HEK293T (cell line): ENCODE data around the gene ARID2.
A peak's percentile ranks its signal among the peaks of the same experiment; 100 is the strongest.

Experiments
- CTCF ChIA-PET: fragments of 350-600 bp; formaldehyde crosslinking; extraction: SDS; loops from one replicate; lab custom pipeline; 2021; ENCODE audit warnings: antibody characterized with exemption, inconsistent platforms; lab: Yijun Ruan, JAX
- POLR2A ChIA-PET: fragments of 350-600 bp; formaldehyde crosslinking; extraction: SDS; loops from one replicate; lab custom pipeline; 2020; ENCODE audit warnings: antibody characterized with exemption, inconsistent platforms; lab: Yijun Ruan, JAX
- DNase-seq: peaks from one replicate; pipeline ENCODE4 v3.0.0; 2012; ENCODE audit warnings: mixed read lengths; ENCODE audit errors: extremely low spot score
- ARNT ChIP-seq: fragments of 450-650 bp; IDR thresholded peaks from 2 replicates; pipeline ENCODE4 v1.6.1; 2017; ENCODE audit warnings: mild to moderate bottlenecking
- BHLHE40 ChIP-seq: fragments of 450-650 bp; IDR thresholded peaks from 2 replicates; pipeline ENCODE4 v1.6.1; 2016; ENCODE audit warnings: mild to moderate bottlenecking, moderate library complexity, borderline replicate concordance
- CTBP1 ChIP-seq: fragments of 450-650 bp; IDR thresholded peaks from 2 replicates; pipeline ENCODE4 v1.6.1; 2016; ENCODE audit warnings: borderline replicate concordance
- ELF4 ChIP-seq: fragments of 450-650 bp; IDR thresholded peaks from 2 replicates; pipeline ENCODE4 v1.6.1; 2017; ENCODE audit warnings: antibody characterized with exemption
- FOXA1 ChIP-seq: fragments of 450-650 bp; IDR thresholded peaks from 2 replicates; pipeline ENCODE4 v1.6.1; 2016; ENCODE audit warnings: mild to moderate bottlenecking
- FOXK2 ChIP-seq: fragments of 450-650 bp; IDR thresholded peaks from 2 replicates; pipeline ENCODE4 v1.6.1; 2016; ENCODE audit warnings: mild to moderate bottlenecking
- FOXM1 ChIP-seq: fragments of 450-650 bp; IDR thresholded peaks from 2 replicates; pipeline ENCODE4 v1.6.1; 2017; ENCODE audit warnings: mild to moderate bottlenecking, borderline replicate concordance
- HDGF ChIP-seq: fragments of 450-650 bp; IDR thresholded peaks from 2 replicates; pipeline ENCODE4 v1.6.1; 2017; ENCODE audit warnings: antibody characterized with exemption, borderline replicate concordance
- L3MBTL2 ChIP-seq: fragments of 450-650 bp; conservative IDR thresholded peaks from 2 replicates; pipeline ENCODE4 v1.6.1; 2016; ENCODE audit warnings: mild to moderate bottlenecking
- LEF1 ChIP-seq: fragments of 450-650 bp; IDR thresholded peaks from 2 replicates; pipeline ENCODE4 v1.6.1; 2017; ENCODE audit warnings: mild to moderate bottlenecking, borderline replicate concordance
- NFRKB ChIP-seq: fragments of 450-650 bp; IDR thresholded peaks from 2 replicates; pipeline ENCODE4 v1.6.1; 2016; ENCODE audit warnings: mild to moderate bottlenecking, moderate library complexity
- PKNOX1 ChIP-seq: fragments of 450-650 bp; IDR thresholded peaks from 2 replicates; pipeline ENCODE4 v1.6.1; 2016
- SP1 ChIP-seq: fragments of 450-650 bp; IDR thresholded peaks from 2 replicates; pipeline ENCODE4 v1.6.1; 2017
- SUZ12 ChIP-seq: fragments of 450-650 bp; IDR thresholded peaks from 2 replicates; pipeline ENCODE4 v1.6.1; 2016; ENCODE audit warnings: mild to moderate bottlenecking
- TARDBP ChIP-seq: fragments of 450-650 bp; IDR thresholded peaks from 2 replicates; pipeline ENCODE4 v1.6.1; 2016
- ZNF384 ChIP-seq: fragments of 450-650 bp; IDR thresholded peaks from 2 replicates; pipeline ENCODE4 v1.6.1; 2016

Gene ARID2

GRCh38 chr12:45721369-45721768 lies 8.1 kb upstream of the ARID2 start:
- CTCF ChIA-PET: interaction anchor here (2.0 kb wide), 1 partner anchor 178 kb away, joined by 6 read pairs; no protein-coding TSS in a partner anchor
- POLR2A ChIA-PET: no interaction called here
- DNase-seq: no peak
- TF ChIP-seq ARNT (no peak), ZNF384 (no peak), BHLHE40 (no peak), NFRKB (no peak), FOXK2 (no peak), HDGF (no peak), ELF4 (no peak), FOXA1 (no peak), CTBP1 (no peak), L3MBTL2 (no peak), SUZ12 (no peak), LEF1 (no peak), SP1 (no peak), PKNOX1 (no peak), FOXM1 (no peak), TARDBP (no peak)

GRCh38 chr12:45721954-45722353 lies 7.6 kb upstream of the ARID2 start:
- no peak for DNase-seq
- TF ChIP-seq ARNT (no peak), TARDBP (no peak), ELF4 (no peak), BHLHE40 (no peak), L3MBTL2 (no peak), CTBP1 (no peak), FOXA1 (no peak), FOXM1 (no peak), LEF1 (no peak), ZNF384 (no peak), NFRKB (no peak), FOXK2 (no peak), SUZ12 (no peak), PKNOX1 (no peak), SP1 (no peak), HDGF (no peak)
- CTCF ChIA-PET: no interaction called here

GRCh38 chr12:45725631-45726602 lies 3.6 kb upstream of the ARID2 start:
- TF ChIP-seq HDGF (no peak), CTBP1 (peak; percentile 59; the same call in 1 of the 2 replicates), L3MBTL2 (peak; percentile 32; the same call in 1 of the 2 replicates), PKNOX1 (peak; percentile 63), ARNT (0 out of 2 replicates have a peak, but pooled peaks have one; percentile 12), FOXM1 (no peak), LEF1 (no peak)
- ChIA-PET CTCF (interaction anchor here (1.6 kb wide), 1 partner anchor 182 kb away, joined by 4 read pairs; no protein-coding TSS in a partner anchor), POLR2A (interaction anchor here (0.9 to 2.9 kb wide), 4 partner anchors 9 to 265 kb away, joined by 3 to 12 read pairs (median 6); partner anchors contain the start of gene SCAF11)
- peak; percentile 18 for DNase-seq

More at GRCh38 chr12:45721954-45722353, 7.6 kb upstream of the ARID2 start:
- POLR2A ChIA-PET: no interaction called here

GRCh38 chr12:45726603-45727300 lies 2.8 kb upstream of the ARID2 start:
- POLR2A ChIA-PET: interaction anchor here (0.9 to 2.9 kb wide), 6 partner anchors 8 to 264 kb away, joined by 3 to 12 read pairs (median 4); partner anchors contain the start of gene SCAF11
- DNase-seq: peak; percentile 21
- CTCF ChIA-PET: interaction anchor here (1.6 kb wide), 1 partner anchor 183 kb away, joined by 4 read pairs; no protein-coding TSS in a partner anchor
- TF ChIP-seq FOXA1: no peak
- TF ChIP-seq LEF1: no peak
- no peak for TF ChIP-seq FOXK2
- no peak for TF ChIP-seq ZNF384
- TF ChIP-seq SP1: no peak
- TF ChIP-seq TARDBP: no peak
- no peak for TF ChIP-seq ELF4
- no peak for TF ChIP-seq ARNT
- no peak for TF ChIP-seq HDGF
- no peak for TF ChIP-seq FOXM1
- no peak for TF ChIP-seq PKNOX1
